GM12878 (cell line): ENCODE data around the gene SVIL. TPM values are rescaled to one million over a fixed set of nuclear protein-coding genes. Genes with fewer than 3 reads are reported as not detected.

Experiments
- ATAC-seq: fragments of 200-7000 bp; cut with Tn5 transposase; 3 replicates; pipeline ENCODE4 v1.9.1; 2020; ENCODE audit warnings: mild to moderate bottlenecking, moderate library complexity
- BruUV-seq: library from RNA; stranded (reverse); fragments of 400-500 nt; replicated peaks from 2 replicates; lab custom pipeline; 2021; lab: Mats Ljungman, UMichigan
- CTCF ChIA-PET: fragments of 300-600 bp; sonication (Branson Sonifier 250); formaldehyde crosslinking; extraction: SDS; loops from one replicate; lab custom pipeline; 2021; ENCODE audit warnings: inconsistent platforms; lab: Yijun Ruan, JAX
- POLR2A ChIA-PET: fragments of 350-600 bp; formaldehyde crosslinking; extraction: SDS; loops from one replicate; lab custom pipeline; 2021; ENCODE audit warnings: inconsistent platforms; lab: Charles Lee
- RAD21 ChIA-PET: fragments of 300-600 bp; sonication (Branson Sonifier 250); formaldehyde crosslinking; loops from one replicate; lab custom pipeline; 2023; ENCODE audit warnings: antibody characterized with exemption; ENCODE audit not compliant: unreplicated experiment; lab: Charles Lee
- SMC1A ChIA-PET: fragments of 300-600 bp; sonication (Branson Sonifier 250); formaldehyde crosslinking; loops from one replicate; lab custom pipeline; 2023; ENCODE audit not compliant: unreplicated experiment, uncharacterized antibody; lab: Charles Lee
- DNase-seq: peaks from one replicate; pipeline ENCODE4 v3.0.0-alpha.2; 2011; ENCODE audit warnings: low read depth, low spot score
- FAIRE-seq: peaks from 3 replicates; lab custom pipeline; 2011; peaks lifted over from hg19 to GRCh38; lab: Jason Lieb, UNC
- H2AFZ ChIP-seq: 2 replicates; pipeline ENCODE4 v1.6.0; 2011; ENCODE audit warnings: low read depth, low read length, control low read depth; ENCODE audit not compliant: control insufficient read depth
- H3K27ac ChIP-seq: 2 replicates; pipeline ENCODE4 v1.5.1; 2011; ENCODE audit warnings: control low read depth; ENCODE audit not compliant: control insufficient read depth, insufficient read depth
- H3K27me3 ChIP-seq, 2 experiments: replicated peaks in 1 of 2; 2 replicates each; pipeline versions ENCODE4 v1.6.0 to v1.6.1; 2011; ENCODE audit warnings: low read length in 1 of 2; ENCODE audit not compliant: control insufficient read depth in 2 of 2, insufficient read depth in 2 of 2
- H3K36me3 ChIP-seq, 2 experiments: 2 replicates each; pipeline ENCODE4 v1.5.1; 2011; ENCODE audit warnings: low read length in 1 of 2; ENCODE audit not compliant: control insufficient read depth in 2 of 2, insufficient read depth in 2 of 2
- H3K4me1 ChIP-seq: 2 replicates; pipeline ENCODE4 v1.6.1; 2011; ENCODE audit warnings: mild to moderate bottlenecking, low read length, moderate library complexity, mixed read lengths; ENCODE audit not compliant: control insufficient read depth, insufficient read depth
- H3K4me2 ChIP-seq: 2 replicates; pipeline ENCODE4 v1.6.0; 2011; ENCODE audit warnings: control low read depth; ENCODE audit not compliant: control insufficient read depth, insufficient read depth
- H3K4me3 ChIP-seq: fragments of 200-600 bp; sonication (generic); 2 replicates; pipeline ENCODE4 v1.5.1; 2016
- H3K79me2 ChIP-seq: 2 replicates; pipeline ENCODE4 v1.6.0; 2011; ENCODE audit warnings: low read length; ENCODE audit not compliant: control insufficient read depth, insufficient read depth
- H3K9ac ChIP-seq: 2 replicates; pipeline ENCODE4 v1.8.0; 2011; ENCODE audit warnings: low read length, control low read depth, mixed read lengths; ENCODE audit not compliant: control insufficient read depth, insufficient read depth
- H3K9me3 ChIP-seq: replicated peaks from 3 replicates; pipeline ENCODE4 v1.5.1; 2011; ENCODE audit warnings: mild to moderate bottlenecking, low read length; ENCODE audit not compliant: control insufficient read depth, insufficient read depth
- H4K20me1 ChIP-seq: 2 replicates; pipeline ENCODE4 v1.6.0; 2011; ENCODE audit not compliant: control insufficient read depth, insufficient read depth
- EP300 ChIP-seq, 2 experiments: fragments of 150-350 bp in 1 of 2; IDR thresholded peaks; 2 replicates each; pipeline ENCODE4 v1.6.1; 2011 to 2012; ENCODE audit warnings: low read depth in 2 of 2, low read length in 2 of 2, borderline replicate concordance in 1 of 2, improper control_type of control experiment in 1 of 2, inconsistent platforms in 1 of 2; ENCODE audit not compliant: control insufficient read depth in 1 of 2
- IKZF2 ChIP-seq, 2 experiments: fragments of 450-650 bp; IDR thresholded peaks; 2 replicates each; pipeline ENCODE4 v1.6.1; 2017; ENCODE audit warnings: mild to moderate bottlenecking in 2 of 2, moderate library complexity in 2 of 2
- POU2F2 ChIP-seq: IDR thresholded peaks from 3 replicates; pipeline ENCODE4 v1.6.1; 2011; ENCODE audit warnings: low read depth, mild to moderate bottlenecking, low read length, borderline replicate concordance
- ZSCAN29 ChIP-seq: fragments of 450-650 bp; IDR thresholded peaks from 2 replicates; pipeline ENCODE4 v1.6.1; 2017; ENCODE audit warnings: mild to moderate bottlenecking, moderate library complexity
- WGBS: methylation state at CpG from one replicate; pipeline ENCODE4 v1.1.6; 2016; ENCODE audit warnings: low lambda C conversion rate; ENCODE audit not compliant: insufficient replicate concordance, insufficient coverage; ENCODE audit errors: missing lambda C conversion rate; 5-methylcytosine and 5-hydroxymethylcytosine counted together
- in situ Hi-C: fragments of 300-500 bp; cut with MboI; formaldehyde crosslinking; loops from 9 replicates; pipeline ENCODE4 v1.14.3; 2018; ENCODE audit warnings: mixed read lengths
- intact Hi-C: fragments of 100-400 bp; cut with micrococcal nuclease; formaldehyde crosslinking; loops from one replicate; pipeline ENCODE4 v1.14.2; 2022; ENCODE audit not compliant: unreplicated experiment
- polyA plus RNA-seq, 11 experiments: library from polyadenylated mRNA; depleted of rRNA in 4 of 11; unstranded in 6 of 11; stranded (reverse) in 5 of 11; fragments of >200 nt; fragmentation: Nextera tagmentation in 4 of 11; fragmentation: Illumina TruSeq in 1 of 11; extraction: Ambion mirVana in 4 of 11; extraction: Trizol in 1 of 11; gene quantifications; 1 replicate in 1 of 11; 2 replicates in 10 of 11; pipeline versions ENCODE4 v1.2.1 to v1.2.3, GENCODE V29; 2011 to 2016; ENCODE audit warnings: inconsistent platforms in 2 of 11, missing spikeins in 2 of 11, low read depth in 1 of 11
- total RNA-seq, 4 experiments: library from RNA; depleted of rRNA in 3 of 4; stranded (reverse); fragments of >200 nt in 3 of 4; fragmentation: Illumina TruSeq in 1 of 4; extraction: Trizol in 1 of 4; gene quantifications; 2 replicates each; pipeline versions ENCODE4 v1.2.1 to v1.2.3, GENCODE V29; 2013 to 2021

The SVIL gene
- total and polyA plus RNA-seq, 10 of the 15 experiments (the other 5 are each of a cell fraction or from before 2014, with no cell fraction given), result 0.22 to 1.9 (median 0.87) TPM

- Histone ChIP-seq H3K27me3 (no peaks in the 10 kb centered on the region), H3K9ac (no peak overlapping the region), H3K9me3 (peaks cover 1% of the 10 kb centered on the region; the same call in 2 of the 3 replicates), H3K4me2 (no peak overlapping the region), H4K20me1 (no peaks in the 10 kb centered on the region), H3K79me2 (no peaks in the 10 kb centered on the region), H3K36me3 (no peaks in the 10 kb centered on the region; a peak in 1 of 4 replicates), H3K27ac (no peak overlapping the region), H2AFZ (no peak overlapping the region), H3K4me3 (no peak overlapping the region), H3K4me1 (no peaks in the 10 kb centered on the region)
- WGBS, result 26% methylated on average over 1 of the region's 1 CpG
- SMC1A ChIA-PET, result no interaction called here
- no peak for DNase-seq
- CTCF ChIA-PET, result no interaction called here
- RAD21 ChIA-PET, result no interaction called here
- no peak for FAIRE-seq
- ATAC-seq, result no peak
- in situ Hi-C loops, result no loop called here
- TF ChIP-seq ZSCAN29 (no peak), POU2F2 (no peak)
- intact Hi-C loops, result no loop called here
- POLR2A ChIA-PET, result no interaction called here
- no TSS peak for BruUV-seq
Measured at GRCh38 chr10:29650552-29650944, 15.8 kb upstream of the SVIL start.

DNA sequence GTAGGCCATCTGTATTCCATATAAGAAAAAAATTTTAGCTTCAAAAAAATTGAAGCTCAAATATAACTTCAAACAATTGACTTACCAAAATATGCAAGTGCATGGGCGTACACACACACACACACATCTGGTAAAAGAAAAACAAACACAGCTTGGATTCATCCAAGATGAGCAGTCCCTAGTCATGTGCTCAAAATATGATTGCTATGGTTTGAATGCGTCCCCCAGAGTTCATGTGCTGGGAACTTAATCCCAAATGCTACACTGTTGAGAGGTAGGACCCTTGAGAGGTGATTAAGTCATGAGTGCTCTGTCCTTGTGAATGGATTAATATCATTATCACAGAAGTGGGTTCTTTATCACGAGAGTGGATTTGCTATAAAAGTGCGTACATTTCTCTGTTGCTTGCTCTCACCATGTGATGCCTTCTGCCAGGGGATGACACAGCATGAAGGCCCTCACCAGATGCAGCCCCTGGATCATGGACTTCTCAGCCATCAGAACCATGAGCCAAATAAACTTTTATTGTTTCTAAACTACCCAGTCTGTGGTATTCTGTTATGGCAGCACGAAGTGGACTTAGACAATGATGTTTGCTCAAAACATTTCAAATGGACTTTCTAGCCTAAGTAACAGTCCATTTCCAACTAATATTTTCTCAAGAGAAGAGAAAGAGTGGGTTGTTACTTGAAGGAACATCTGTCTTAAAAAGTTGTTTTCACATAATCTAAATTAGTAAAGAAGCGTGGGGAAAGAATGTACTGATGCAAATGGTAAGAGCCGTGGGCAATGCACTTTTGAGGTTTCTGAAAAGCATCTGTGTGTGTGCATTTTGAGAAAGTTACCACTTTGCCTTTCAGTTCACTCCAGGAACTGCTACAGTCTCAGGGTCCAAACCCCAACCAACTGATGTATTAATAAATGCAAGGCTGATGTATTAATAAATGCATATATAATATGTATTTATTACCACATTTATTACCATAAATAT is 15.1 kb upstream of the SVIL start:
- peak; percentile 55 for ATAC-seq
- Histone ChIP-seq H3K9ac (no peak overlapping the region), H3K36me3 (no peaks in the 10 kb centered on the region), H3K4me2 (no peak overlapping the region), H3K9me3 (peaks cover 1% of the 10 kb centered on the region; the same call in 2 of the 3 replicates), H3K79me2 (no peaks in the 10 kb centered on the region), H4K20me1 (no peaks in the 10 kb centered on the region), H3K4me1 (no peaks in the 10 kb centered on the region), H3K4me3 (no peak overlapping the region), H3K27me3 (no peaks in the 10 kb centered on the region), H2AFZ (no peak overlapping the region), H3K27ac (no peak overlapping the region)
- POLR2A ChIA-PET, result interaction anchor here (1.0 to 1.1 kb wide), 2 partner anchors 10 to 17 kb away, joined by 3 to 6 read pairs; no protein-coding TSS in a partner anchor
- no peak for TF ChIP-seq IKZF2 (IDR thresholded peaks at IDR 0.05)
- 0 out of 4 replicates have a peak, but pooled peaks of 1 of the 2 experiments have one; percentile 7 for TF ChIP-seq EP300 (IDR thresholded peaks at IDR 0.05; ENCODE audit: borderline replicate concordance in 1 of 2, control insufficient read depth in 1 of 2, low read depth in 2 of 2, low read length in 2 of 2)
- SMC1A ChIA-PET, result interaction anchor here (0.8 to 1.5 kb wide), 2 partner anchors 14 to 54 kb away, joined by 4 to 6 read pairs; partner anchors contain the start of gene SVIL
- CTCF ChIA-PET, result interaction anchor here (0.5 to 1.5 kb wide), 3 partner anchors 8 to 263 kb away, joined by 5 to 6 read pairs (median 6); no protein-coding TSS in a partner anchor
- no peak for FAIRE-seq
- WGBS, result 27% methylated on average over 7 of the region's 7 CpGs
- RAD21 ChIA-PET, result interaction anchor here (1.1 kb wide), 1 partner anchor 90 kb away, joined by 3 read pairs; no protein-coding TSS in a partner anchor
- no TSS peak for BruUV-seq
- intact Hi-C loops, result no loop called here
- in situ Hi-C loops, result no loop called here
- no peak for DNase-seq
